Mucosa of descending colon (tissue), 3 donors: ENCODE measurements around the gene C6orf47. TPM values are rescaled to one million over a fixed set of nuclear protein-coding genes. Genes with fewer than 3 reads are reported as not detected.
A peak's percentile ranks its signal among the peaks of the same experiment; 100 is the strongest.

Experiments used
- ATAC-seq: fragments of 200-7000 bp; cut with Tn5 transposase; one replicate; pipeline ENCODE4 v1.9.1; 2020; ENCODE audit warnings: mild to moderate bottlenecking, moderate library complexity
- DNase-seq, 3 donors: peaks; one replicate each; pipeline ENCODE4 v3.0.0-alpha.2; 2020
- H3K36me3 ChIP-seq: fragments of 200-600 bp; one replicate; pipeline ENCODE4 v1.8.0; 2021; ENCODE audit warnings: low read depth, mild to moderate bottlenecking
- H3K4me1 ChIP-seq: fragments of 200-600 bp; one replicate; pipeline ENCODE4 v1.8.0; 2021; ENCODE audit warnings: low read depth, mild to moderate bottlenecking
- H3K4me3 ChIP-seq: fragments of 200-600 bp; one replicate; pipeline ENCODE4 v1.8.0; 2021; ENCODE audit warnings: mild to moderate bottlenecking
- H3K9me3 ChIP-seq: fragments of 200-600 bp; one replicate; pipeline ENCODE4 v1.8.0; 2021; ENCODE audit warnings: mild to moderate bottlenecking
- intact Hi-C, 2 donors: fragments of 100-400 bp; cut with DNase I in 1 of 2; cut with micrococcal nuclease in 1 of 2; formaldehyde crosslinking; loops; one replicate each; pipeline versions ENCODE4 v1.11.0 to v1.11.1; 2022; cut with DNase I, micrococcal nuclease
- total RNA-seq, 3 donors: library from RNA; stranded (reverse); fragmentation: NEBNext Ultra II Directional in 2 of 3; extraction: Animal tissue kit (Norgen Biotek cat#: 25700) in 2 of 3; gene quantifications; one replicate each; pipeline versions ENCODE4 v1.2.1 to v1.2.4, GENCODE V29; 2021 to 2023
- TF ChIP-seq, protein P1 (sequence below): fragments of 200-600 bp; IDR thresholded peaks from one replicate; pipeline ENCODE4 v1.8.0; 2022; ENCODE audit warnings: antibody characterized with exemption, mild to moderate bottlenecking
- donor health status: DM: no; HTN: no; CAD: no; lungs with moderate emphysema.
- donor health status: DM: no; HTN: no; CAD: no.
- donor health status: DM: no; HTN: yes; CAD: no.

C6orf47 gene
- total RNA-seq, 3 donors from 2014 or later: 28.5 to 33.0 (median 32.3) TPM

DNA sequence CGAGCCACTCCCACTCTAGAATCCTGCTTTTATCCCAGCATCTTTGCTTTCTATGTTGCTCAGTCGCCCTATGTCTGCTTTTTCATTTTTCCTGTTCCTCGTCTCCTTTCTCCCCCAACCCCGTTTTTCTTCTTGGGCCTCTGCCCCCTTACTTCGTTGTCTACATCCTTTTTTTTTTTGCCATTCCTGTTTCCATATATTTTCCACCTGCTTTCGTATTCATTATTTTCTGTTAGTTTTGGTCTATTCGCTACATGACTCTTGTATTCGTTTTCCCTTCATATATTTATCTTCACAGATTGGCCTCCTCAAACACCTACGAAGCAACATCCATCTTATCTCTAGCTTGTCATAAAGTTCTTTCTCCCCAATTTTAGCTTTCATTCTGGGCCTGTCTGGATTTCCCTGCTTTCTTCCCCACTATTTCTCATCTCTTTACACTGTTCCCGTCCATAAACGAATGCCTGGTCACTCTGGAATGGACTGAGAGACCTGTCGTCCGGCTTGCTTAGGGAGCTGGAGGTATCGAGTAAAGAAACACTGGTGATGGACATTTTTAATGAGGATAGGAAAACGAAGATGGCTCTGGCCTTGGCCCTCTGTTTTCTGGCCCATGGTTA is 39.1 kb downstream of the C6orf47 start:
- H3K4me3 ChIP-seq: peak overlapping the region; percentile 68
- peaks cover 9% of the 10 kb centered on the region for H3K4me1 ChIP-seq
- no peaks in the 10 kb centered on the region for H3K9me3 ChIP-seq
- intact Hi-C loops: no loop called here
- DNase-seq (no peak), ATAC-seq (no peak)
- TF ChIP-seq, protein P1, sequence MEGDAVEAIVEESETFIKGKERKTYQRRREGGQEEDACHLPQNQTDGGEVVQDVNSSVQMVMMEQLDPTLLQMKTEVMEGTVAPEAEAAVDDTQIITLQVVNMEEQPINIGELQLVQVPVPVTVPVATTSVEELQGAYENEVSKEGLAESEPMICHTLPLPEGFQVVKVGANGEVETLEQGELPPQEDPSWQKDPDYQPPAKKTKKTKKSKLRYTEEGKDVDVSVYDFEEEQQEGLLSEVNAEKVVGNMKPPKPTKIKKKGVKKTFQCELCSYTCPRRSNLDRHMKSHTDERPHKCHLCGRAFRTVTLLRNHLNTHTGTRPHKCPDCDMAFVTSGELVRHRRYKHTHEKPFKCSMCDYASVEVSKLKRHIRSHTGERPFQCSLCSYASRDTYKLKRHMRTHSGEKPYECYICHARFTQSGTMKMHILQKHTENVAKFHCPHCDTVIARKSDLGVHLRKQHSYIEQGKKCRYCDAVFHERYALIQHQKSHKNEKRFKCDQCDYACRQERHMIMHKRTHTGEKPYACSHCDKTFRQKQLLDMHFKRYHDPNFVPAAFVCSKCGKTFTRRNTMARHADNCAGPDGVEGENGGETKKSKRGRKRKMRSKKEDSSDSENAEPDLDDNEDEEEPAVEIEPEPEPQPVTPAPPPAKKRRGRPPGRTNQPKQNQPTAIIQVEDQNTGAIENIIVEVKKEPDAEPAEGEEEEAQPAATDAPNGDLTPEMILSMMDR: no peak
- peaks cover 20% of the 10 kb centered on the region for H3K36me3 ChIP-seq

- peaks cover 9% of the 10 kb centered on the region for H3K4me1 ChIP-seq
- H3K4me3 ChIP-seq: peak within 1 kb of the TSS; percentile 68
- H3K9me3 ChIP-seq: no peaks in the 10 kb centered on the region
- intact Hi-C loops: no loop called here
- DNase-seq (peak in 2 of 3 donors; percentile 95 to 98), ATAC-seq (peak; percentile 87)
- TF ChIP-seq, protein P1: no peak
- H3K36me3 ChIP-seq: peaks cover 15% of the 10 kb centered on the region
Observed at GRCh38 chr6:31620586-31621319, 39.8 kb downstream of the C6orf47 start, which contains the start of gene PRRC2A. Gene PRRC2A (plus strand): TSS chr6:31620715. CDS start chr6:31622790, 2,075 bp downstream.

GRCh38 chr6:31619805-31620585 is 40.6 kb downstream of the C6orf47 start:
- peak; percentile 92 for ATAC-seq
- Histone ChIP-seq H3K4me3 (peak overlapping the region; percentile 68), H3K36me3 (peaks cover 7% of the 10 kb centered on the region), H3K9me3 (no peaks in the 10 kb centered on the region), H3K4me1 (peaks cover 9% of the 10 kb centered on the region)
- peak; percentile 97 to 99 (median 97) for DNase-seq
- intact Hi-C loops: no loop called here
- TF ChIP-seq, protein P1: no peak

- TF ChIP-seq, protein P1: no peak
- intact Hi-C loops: no loop called here
- H3K4me3 ChIP-seq: no peak overlapping the region
- peaks cover 6% of the 10 kb centered on the region for H3K4me1 ChIP-seq
- no peaks in the 10 kb centered on the region for H3K36me3 ChIP-seq
- H3K9me3 ChIP-seq: no peaks in the 10 kb centered on the region
- ATAC-seq (no peak), DNase-seq (no peak)
Observed at GRCh38 chr6:31617010-31617409, 43.6 kb downstream of the C6orf47 start.

DNA sequence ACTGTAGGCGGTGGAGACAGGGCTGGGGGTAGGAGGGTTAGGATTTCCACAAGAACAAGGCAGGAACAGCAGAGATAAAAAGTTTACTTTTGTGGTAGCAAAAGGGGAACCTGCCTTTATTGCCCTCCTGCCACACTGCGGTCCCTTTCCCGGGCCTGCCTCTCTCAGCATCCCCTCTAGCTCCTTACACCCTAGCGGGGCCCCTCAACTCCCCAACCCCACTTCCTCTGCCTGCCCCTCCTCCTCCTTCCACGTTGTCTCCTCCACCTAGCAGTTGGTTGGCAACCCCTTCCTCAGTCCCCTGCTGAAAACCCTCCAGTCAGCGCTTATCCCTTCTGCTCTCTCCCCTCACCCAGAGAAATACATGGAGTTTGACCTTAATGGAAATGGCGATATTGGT is 44.8 kb downstream of the C6orf47 start:
- no peaks in the 10 kb centered on the region for H3K4me1 ChIP-seq
- H3K4me3 ChIP-seq: no peak overlapping the region
- ATAC-seq: no peak
- intact Hi-C loops: no loop called here
- H3K9me3 ChIP-seq: no peaks in the 10 kb centered on the region
- DNase-seq: no peak
- H3K36me3 ChIP-seq: no peaks in the 10 kb centered on the region
- TF ChIP-seq, protein P1: no peak
